Choroid plexus epithelial cell (primary cell): ENCODE measurements around the gene RARA.
A peak's percentile ranks its signal among the peaks of the same experiment; 100 is the strongest.

ENCODE experiments used
- DNase-seq: peaks from one replicate; pipeline ENCODE4 v3.0.0-alpha.2; 2010; ENCODE audit warnings: low read depth
- H3K4me3 ChIP-seq: 2 replicates; pipeline ENCODE4 v1.5.1; 2011; ENCODE audit warnings: low read depth, mild to moderate bottlenecking, control low read depth, low read length, moderate library complexity
- TF ChIP-seq, protein P1 (sequence below): conservative IDR thresholded peaks from 2 replicates; pipeline ENCODE4 v1.5.1; 2011; ENCODE audit warnings: low read depth, mild to moderate bottlenecking, control low read depth, inconsistent platforms, low read length, moderate library complexity

The RARA gene

DNA sequence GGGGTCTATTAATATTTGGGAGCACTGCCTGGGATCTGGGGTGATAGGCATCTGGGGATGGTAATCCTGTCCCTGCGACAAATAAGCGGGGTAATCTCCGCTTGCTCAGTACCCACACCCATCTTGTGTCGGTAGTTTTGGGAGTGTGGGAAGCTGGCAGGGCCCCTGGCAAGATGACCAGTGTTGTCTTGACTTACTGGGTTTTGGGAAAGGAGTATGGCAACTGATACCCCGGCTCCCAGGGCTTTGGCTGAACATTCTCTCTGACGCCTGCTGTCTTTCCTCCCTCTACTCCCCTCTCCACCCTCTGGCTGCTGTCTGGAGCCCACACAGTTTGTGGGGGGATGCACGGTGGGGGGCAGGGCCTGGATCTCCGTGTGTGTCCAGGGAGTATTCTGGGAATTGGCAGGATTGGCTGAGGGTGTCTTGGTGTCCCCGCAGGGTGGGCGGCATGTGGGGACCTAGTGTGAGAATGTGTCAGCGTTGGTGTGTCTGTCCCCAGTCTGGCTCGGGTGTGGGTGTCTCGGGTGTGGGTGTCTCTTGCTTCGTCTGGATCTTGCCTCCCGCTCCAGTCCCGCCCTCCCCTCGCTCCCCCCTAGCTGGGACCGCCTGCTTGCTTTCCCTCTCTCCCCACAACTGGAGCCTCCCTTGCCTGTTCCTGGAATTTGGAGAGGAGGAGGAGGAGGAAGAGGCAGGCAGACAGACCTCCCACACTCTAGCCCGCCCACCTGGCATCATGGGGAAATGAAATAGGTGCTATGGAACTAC, 12.0 kb downstream of the RARA start:
- no peak for DNase-seq
- no peak overlapping the region for H3K4me3 ChIP-seq
- TF ChIP-seq, protein P1, sequence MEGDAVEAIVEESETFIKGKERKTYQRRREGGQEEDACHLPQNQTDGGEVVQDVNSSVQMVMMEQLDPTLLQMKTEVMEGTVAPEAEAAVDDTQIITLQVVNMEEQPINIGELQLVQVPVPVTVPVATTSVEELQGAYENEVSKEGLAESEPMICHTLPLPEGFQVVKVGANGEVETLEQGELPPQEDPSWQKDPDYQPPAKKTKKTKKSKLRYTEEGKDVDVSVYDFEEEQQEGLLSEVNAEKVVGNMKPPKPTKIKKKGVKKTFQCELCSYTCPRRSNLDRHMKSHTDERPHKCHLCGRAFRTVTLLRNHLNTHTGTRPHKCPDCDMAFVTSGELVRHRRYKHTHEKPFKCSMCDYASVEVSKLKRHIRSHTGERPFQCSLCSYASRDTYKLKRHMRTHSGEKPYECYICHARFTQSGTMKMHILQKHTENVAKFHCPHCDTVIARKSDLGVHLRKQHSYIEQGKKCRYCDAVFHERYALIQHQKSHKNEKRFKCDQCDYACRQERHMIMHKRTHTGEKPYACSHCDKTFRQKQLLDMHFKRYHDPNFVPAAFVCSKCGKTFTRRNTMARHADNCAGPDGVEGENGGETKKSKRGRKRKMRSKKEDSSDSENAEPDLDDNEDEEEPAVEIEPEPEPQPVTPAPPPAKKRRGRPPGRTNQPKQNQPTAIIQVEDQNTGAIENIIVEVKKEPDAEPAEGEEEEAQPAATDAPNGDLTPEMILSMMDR: no peak

DNA sequence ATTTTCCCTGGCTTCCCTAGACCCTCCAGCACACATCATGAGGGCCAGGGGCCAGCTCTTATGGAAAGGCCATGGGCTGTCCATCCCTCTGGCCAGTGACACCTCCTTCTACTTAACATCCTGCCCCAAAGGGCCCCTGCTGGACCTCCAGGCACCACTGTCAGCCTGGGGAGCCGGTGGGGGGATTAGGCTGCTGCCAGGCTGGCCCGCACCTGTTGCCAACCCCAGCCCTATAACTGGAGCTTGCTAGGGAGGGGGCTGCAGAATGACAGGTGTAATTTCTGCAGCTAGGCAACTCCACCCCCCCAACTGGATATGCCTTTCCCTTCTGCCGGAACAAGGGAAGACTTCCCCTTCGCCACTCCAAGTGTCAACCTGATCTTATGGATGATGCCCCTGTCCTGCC, 12.5 kb downstream of the RARA start:
- no peak overlapping the region for H3K4me3 ChIP-seq
- DNase-seq: no peak
- TF ChIP-seq, protein P1: no peak

DNA sequence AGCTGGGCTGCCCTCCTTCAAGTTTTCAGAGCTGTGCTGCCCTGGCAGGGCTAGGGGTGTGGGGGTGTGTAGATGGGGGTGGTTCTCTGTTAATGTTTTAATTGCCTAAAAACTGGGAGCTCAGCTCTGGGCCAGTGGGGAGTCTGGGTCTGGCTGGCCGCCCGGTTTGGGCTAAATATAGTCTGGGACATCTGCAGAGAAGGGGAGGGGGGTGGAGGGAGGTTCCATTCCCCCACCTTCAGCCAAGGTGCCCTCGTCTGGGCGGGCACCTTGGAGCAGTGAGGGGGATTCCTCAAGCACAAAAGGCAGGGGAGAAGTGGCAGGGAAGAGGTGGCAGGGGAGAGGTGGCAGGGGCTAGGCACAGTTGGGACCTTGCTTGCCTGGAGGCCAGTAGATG, 13.0 kb downstream of the RARA start:
- TF ChIP-seq, protein P1: no peak
- H3K4me3 ChIP-seq: peak overlapping the region; percentile 39
- no peak for DNase-seq

DNA sequence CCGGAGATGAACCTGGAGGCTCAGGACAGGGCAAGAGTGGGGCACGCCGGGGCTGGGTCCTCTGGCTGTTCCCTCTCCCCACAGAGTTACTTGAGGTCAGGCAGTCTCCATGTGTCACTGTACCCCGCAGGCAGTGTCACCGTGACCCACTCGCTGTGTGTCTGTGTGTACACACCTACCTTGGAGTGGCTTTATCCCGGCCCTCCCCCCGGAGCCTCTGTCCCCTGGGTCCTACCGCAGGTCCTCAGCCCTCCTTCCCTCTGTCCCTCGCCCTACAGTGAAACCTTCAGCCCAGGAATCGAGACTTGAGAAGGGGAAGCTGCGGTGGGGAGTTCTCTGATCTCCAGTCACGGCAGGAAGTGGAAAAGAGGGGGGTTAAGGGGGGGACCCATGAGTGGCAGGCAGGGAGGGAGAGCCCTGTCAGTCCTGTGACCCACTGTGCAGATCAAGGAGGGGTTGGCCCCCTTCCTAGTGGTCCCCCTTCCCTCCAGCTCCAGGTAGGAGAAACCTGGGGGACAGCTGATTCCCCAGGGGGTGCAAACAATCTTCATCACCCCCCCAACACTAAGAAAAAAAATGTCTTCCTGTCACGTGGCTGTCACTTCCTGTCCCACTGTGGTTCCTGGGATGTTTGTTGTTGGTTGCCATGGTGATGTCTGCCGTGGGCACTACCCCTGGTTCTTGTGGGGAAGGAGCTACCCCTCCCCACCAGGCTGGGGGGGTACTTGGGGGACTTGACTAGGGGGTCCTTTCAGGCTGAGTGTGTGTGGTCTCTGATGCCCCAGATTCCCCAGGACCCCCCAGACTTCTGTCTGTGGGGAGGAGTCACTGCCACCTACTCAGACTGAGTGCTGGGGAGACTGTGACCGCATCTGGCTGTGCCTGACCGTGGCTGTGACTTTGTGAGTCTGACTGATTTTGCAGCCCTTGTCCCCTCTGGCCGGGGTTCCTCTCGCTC, 13.7 kb downstream of the RARA start:
- TF ChIP-seq, protein P1: no peak
- peak; percentile 76 for DNase-seq
- H3K4me3 ChIP-seq: peak overlapping the region; percentile 39

DNA sequence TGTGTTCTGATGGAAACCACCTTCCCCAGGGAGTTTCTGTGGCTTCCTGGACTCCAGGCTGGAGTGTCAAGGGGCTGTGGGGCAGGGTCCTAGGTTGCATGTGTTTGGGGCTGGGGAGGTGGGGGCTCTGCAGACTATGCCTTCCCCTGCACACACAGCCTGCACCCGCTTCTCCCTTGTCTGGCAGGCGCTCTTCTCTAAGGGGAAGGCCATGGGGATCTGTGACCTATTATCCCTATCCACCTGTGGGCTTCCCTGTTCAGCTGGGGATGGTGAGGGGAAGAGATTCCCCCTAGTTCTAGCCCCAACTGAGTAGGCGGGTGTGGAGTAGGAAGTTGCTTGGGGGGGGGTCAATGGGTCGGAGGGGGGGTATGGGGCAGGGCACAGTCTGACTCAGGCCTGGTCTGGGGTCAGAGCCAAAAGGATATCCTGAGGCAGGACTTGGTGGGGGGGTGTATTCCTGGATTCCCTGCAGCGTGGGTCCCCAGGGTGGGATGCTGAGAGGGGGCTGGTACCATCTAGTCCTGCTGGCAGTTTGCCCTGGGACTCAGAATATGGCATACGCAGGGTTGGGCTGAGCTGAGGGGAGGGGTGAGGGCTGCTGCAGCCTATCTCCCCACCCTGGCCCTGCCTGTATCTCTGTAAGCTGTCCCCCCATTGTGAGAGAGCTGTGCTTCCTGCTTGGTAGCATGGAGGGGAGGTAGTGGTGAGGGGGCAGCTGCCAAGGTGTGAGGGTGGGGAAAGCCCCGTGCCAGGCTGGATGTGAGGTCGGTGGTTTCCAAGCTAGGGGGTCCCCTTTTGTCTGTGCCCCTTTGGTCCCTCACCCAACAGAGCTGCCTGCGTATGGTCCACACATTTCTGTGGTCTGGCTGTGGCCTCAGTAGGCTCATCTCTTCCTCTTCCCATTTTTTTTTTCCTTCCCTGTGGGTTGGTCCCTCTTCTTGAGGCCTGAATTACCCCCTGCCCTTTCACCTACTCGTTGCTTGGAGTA, 14.7 kb downstream of the RARA start:
- no peak overlapping the region for H3K4me3 ChIP-seq
- TF ChIP-seq, protein P1: no peak
- no peak for DNase-seq

DNA sequence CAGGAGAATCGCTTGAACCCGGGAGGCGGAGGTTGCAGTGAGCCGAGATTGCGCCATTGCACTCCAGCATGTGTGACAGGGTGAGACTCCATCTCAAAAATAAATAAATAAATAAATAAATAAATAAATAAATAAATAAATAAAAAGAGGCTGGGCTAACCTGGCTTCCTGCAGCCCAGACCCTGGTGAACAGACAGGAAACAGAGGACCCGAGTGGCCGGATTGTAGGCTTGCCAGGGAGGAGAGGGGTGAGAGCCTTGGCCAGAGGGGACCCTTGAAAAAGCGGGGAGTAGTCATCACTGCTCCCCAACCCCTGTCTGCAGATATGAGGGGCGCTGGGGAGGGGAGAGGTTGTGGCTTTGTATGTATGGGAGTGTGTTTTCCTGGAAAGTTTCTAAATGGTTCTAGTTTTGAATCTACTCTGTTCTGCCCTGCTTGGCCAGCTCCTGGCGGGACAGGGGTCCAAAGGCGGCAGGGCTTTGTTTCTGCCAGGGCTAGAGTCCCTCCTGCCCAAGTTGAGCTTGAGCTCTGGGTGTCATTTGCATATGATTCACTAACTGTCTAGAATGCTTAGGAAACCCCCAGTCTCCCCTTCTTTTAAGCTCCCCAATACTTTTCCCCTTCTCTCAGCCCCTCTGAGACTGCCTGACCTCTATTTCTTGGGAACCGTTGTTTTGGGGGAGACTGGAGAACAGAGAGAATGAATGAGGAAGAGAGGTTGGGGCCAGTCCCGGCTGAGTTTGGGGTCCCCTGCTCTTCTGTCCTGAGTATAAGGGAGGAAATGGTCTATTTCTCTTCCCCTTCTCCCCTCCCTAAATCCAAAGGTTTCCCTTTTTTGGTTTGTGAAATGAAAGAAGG, 16.4 kb downstream of the RARA start:
- TF ChIP-seq, protein P1: no peak
- no peak for DNase-seq
- no peak overlapping the region for H3K4me3 ChIP-seq
